Duodenal mucosa (tissue), 2 donors: Measurements from ENCODE around the gene PDE4B.

ENCODE experiments used
- H3K27ac ChIP-seq: one replicate; pipeline ENCODE4 v1.7.0; 2013; ENCODE audit warnings: low read depth, low read length
- H3K27me3 ChIP-seq, 2 donors: one replicate each; pipeline ENCODE4 v1.7.0; 2013; ENCODE audit warnings: low read length in 2 of 2, control low read depth in 1 of 2; ENCODE audit not compliant: insufficient read depth in 2 of 2, control insufficient read depth in 1 of 2
- H3K36me3 ChIP-seq, 2 donors: one replicate each; pipeline ENCODE4 v1.7.0; 2013; ENCODE audit warnings: low read length in 2 of 2, control low read depth in 1 of 2; ENCODE audit not compliant: insufficient read depth in 2 of 2, control insufficient read depth in 1 of 2
- H3K4me1 ChIP-seq, 2 donors: one replicate each; pipeline ENCODE4 v1.7.0; 2013; ENCODE audit warnings: low read length in 2 of 2, control low read depth in 1 of 2; ENCODE audit not compliant: insufficient read depth in 2 of 2, control insufficient read depth in 1 of 2
- H3K4me3 ChIP-seq, 2 donors: one replicate each; pipeline ENCODE4 v1.7.0; 2013; ENCODE audit warnings: low read length in 2 of 2, low read depth in 1 of 2
- H3K9ac ChIP-seq, 2 donors: one replicate each; pipeline ENCODE4 v1.7.0; 2013; ENCODE audit warnings: low read length in 2 of 2, low read depth in 1 of 2
- H3K9me3 ChIP-seq, 2 donors: one replicate each; pipeline ENCODE4 v1.7.0; 2013; ENCODE audit warnings: low read length in 2 of 2, control low read depth in 1 of 2; ENCODE audit not compliant: control insufficient read depth in 1 of 2

Gene PDE4B

GRCh38 chr1:66374148-66374547 lies 581.5 kb downstream of the PDE4B start:
- H3K4me3 ChIP-seq: no peak overlapping the region
- H3K4me1 ChIP-seq: peaks cover 19 to 23% of the 10 kb centered on the region in 2 donors
- H3K27ac ChIP-seq: no peak overlapping the region
- H3K27me3 ChIP-seq: no peaks in the 10 kb centered on the region
- H3K9me3 ChIP-seq: no peaks in the 10 kb centered on the region
- no peak overlapping the region for H3K9ac ChIP-seq
- H3K36me3 ChIP-seq: peaks cover 0 to 11% of the 10 kb centered on the region in 2 donors

- Histone ChIP-seq H3K9me3 (no peaks in the 10 kb centered on the region), H3K27ac (no peak overlapping the region), H3K9ac (no peak overlapping the region), H3K4me3 (no peak overlapping the region), H3K27me3 (no peaks in the 10 kb centered on the region), H3K4me1 (peaks cover 19 to 23% of the 10 kb centered on the region in 2 donors), H3K36me3 (peaks cover 0 to 7% of the 10 kb centered on the region in 2 donors)
Measured at GRCh38 chr1:66374561-66375111, 581.9 kb downstream of the PDE4B start.

DNA sequence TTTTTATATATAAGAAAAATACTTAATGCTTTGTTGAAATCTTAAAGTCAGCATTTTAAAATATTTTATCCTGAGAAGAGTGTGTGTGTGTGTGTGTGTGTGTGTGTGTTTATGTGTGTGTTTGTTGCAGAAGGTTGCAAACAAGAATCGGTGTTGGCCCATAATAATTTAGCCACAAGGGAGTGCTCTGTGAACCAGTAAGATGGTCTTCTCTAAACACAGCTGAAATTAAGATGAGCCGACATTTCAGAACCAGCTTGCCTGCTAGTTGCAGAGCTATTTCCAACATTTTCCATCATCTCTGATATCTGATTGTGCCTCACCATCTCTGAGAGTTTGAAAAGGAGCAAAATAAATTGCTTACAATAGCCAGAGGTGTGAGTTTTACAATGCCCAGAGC lies 582.4 kb downstream of the PDE4B start:
- H3K9me3 ChIP-seq: no peaks in the 10 kb centered on the region
- H3K9ac ChIP-seq: no peak overlapping the region
- H3K4me1 ChIP-seq: peaks cover 19 to 23% of the 10 kb centered on the region in 2 donors
- H3K27me3 ChIP-seq: no peaks in the 10 kb centered on the region
- H3K27ac ChIP-seq: no peak overlapping the region
- H3K36me3 ChIP-seq: peaks cover 0 to 7% of the 10 kb centered on the region in 2 donors
- H3K4me3 ChIP-seq: no peak overlapping the region

DNA sequence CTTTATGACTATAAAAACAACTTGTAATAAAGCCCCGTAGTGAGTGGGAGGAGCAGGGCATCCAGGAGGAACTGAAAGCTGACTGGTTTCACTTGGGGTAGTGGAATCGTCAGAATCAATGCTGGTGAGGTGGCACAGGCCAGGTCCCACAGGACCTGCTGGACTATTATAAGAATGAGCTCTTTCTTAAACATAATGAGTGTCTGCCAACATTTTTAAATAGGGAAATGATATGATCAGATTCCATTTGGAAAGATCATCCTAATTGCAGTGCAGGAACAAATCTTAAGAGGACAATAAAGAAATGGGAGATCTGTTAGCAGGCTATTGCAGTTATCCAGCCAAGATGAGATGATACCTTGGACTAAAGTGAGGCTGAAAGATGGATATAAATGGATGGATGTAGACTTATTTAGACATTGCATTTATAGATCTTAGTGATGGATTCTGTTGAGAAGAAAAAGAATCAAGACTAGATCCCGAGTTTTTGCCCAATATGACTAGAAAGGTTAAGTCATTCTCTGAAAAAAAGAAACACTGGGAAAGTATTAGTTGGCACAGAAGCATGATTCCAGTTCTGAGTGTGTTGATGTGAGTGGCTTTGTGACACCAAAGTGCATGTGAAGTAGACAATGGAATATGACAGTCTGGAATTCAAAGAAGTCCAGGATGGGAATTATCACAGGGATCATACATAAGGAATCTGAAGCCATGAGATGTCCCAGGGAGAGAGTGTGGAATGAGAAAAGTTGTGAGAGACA lies 587.9 kb downstream of the PDE4B start:
- peaks cover 0 to 3% of the 10 kb centered on the region in 2 donors for H3K9me3 ChIP-seq
- H3K4me1 ChIP-seq: peaks cover 0 to 5% of the 10 kb centered on the region in 2 donors
- no peaks in the 10 kb centered on the region for H3K36me3 ChIP-seq
- H3K4me3 ChIP-seq: no peak overlapping the region
- H3K27ac ChIP-seq: no peak overlapping the region
- no peaks in the 10 kb centered on the region for H3K27me3 ChIP-seq
- H3K9ac ChIP-seq: no peak overlapping the region

DNA sequence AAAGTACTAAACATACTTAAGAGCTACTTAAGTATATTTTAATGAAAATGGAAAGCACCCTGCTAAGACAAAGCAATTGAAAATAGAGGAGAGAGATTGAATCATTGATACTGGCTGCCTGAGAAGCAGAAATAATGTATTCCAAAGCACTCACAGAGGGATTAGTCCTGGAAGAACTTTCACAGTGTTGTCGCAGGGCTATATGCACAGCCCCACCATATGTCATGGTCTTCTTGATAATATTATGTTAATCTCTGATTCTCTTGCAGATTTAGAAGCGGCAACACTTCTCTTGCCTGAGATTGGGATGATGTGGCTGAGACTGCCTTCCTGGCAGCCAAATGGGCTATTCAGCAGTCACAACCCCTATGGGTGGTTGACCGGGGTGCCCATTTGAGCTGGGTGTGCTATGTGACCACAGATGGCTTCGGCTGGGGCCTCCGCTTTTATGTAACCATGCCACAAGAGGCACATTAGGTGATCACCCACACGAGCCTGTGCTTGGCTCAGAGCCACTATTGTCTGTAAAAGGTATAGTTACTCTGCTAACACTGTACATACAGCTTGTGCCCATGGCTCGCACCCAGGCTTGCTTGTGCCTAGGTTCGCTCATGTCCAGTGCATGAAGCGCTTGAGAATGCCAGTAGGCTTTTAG lies 589.1 kb downstream of the PDE4B start:
- no peaks in the 10 kb centered on the region for H3K27me3 ChIP-seq
- H3K9me3 ChIP-seq: peaks cover 0 to 3% of the 10 kb centered on the region in 2 donors
- H3K27ac ChIP-seq: no peak overlapping the region
- H3K4me3 ChIP-seq: no peak overlapping the region
- H3K36me3 ChIP-seq: no peaks in the 10 kb centered on the region
- H3K4me1 ChIP-seq: peaks cover 0 to 5% of the 10 kb centered on the region in 2 donors
- no peak overlapping the region for H3K9ac ChIP-seq

GRCh38 chr1:66383168-66383567 lies 590.5 kb downstream of the PDE4B start:
- Histone ChIP-seq H3K36me3 (no peaks in the 10 kb centered on the region), H3K27ac (no peak overlapping the region), H3K4me1 (peaks cover 0 to 5% of the 10 kb centered on the region in 2 donors), H3K27me3 (no peaks in the 10 kb centered on the region), H3K9ac (no peak overlapping the region), H3K4me3 (no peak overlapping the region), H3K9me3 (peaks cover 0 to 3% of the 10 kb centered on the region in 2 donors)

- no peaks in the 10 kb centered on the region for H3K36me3 ChIP-seq
- peaks cover 0 to 3% of the 10 kb centered on the region in 2 donors for H3K9me3 ChIP-seq
- H3K27ac ChIP-seq: no peak overlapping the region
- no peak overlapping the region for H3K4me3 ChIP-seq
- peaks cover 0 to 5% of the 10 kb centered on the region in 2 donors for H3K4me1 ChIP-seq
- no peak overlapping the region for H3K9ac ChIP-seq
- H3K27me3 ChIP-seq: no peaks in the 10 kb centered on the region
Measured at GRCh38 chr1:66383611-66384010, 590.9 kb downstream of the PDE4B start.

DNA sequence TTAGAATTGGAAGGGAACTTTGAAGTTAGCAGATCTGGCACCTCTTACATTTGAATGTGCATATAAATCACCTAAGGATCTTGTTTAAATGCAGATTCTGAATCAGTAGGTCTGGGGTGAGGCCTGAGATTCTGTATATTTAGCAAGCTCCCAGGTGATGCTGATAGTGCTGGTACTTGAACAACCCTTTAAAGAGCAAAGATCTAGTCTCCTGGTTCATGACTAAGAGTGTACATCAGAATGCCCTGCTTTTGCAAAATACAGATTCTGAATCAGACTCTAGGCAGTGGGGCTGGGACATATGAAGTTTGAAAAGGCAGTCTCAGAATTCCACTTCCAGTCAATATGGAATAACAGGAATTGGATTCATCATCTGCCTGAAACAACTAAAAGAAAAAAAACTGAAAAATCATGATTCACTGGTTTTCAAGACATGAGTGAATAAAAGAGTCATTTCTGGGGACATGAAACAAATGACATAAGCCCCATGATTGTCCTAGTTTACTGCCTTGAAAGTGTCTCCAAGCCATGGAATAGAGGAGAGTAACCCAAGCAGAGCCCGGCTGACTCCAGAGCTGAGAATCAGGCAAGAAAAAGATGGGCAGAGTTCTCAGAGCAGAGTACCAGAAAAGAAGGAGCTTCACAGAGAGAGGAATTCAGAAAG lies 591.7 kb downstream of the PDE4B start:
- Histone ChIP-seq H3K36me3 (no peaks in the 10 kb centered on the region), H3K9ac (no peak overlapping the region), H3K9me3 (peaks cover 0 to 3% of the 10 kb centered on the region in 2 donors), H3K4me1 (peaks cover 0 to 5% of the 10 kb centered on the region in 2 donors), H3K4me3 (no peak overlapping the region), H3K27ac (no peak overlapping the region), H3K27me3 (no peaks in the 10 kb centered on the region)

DNA sequence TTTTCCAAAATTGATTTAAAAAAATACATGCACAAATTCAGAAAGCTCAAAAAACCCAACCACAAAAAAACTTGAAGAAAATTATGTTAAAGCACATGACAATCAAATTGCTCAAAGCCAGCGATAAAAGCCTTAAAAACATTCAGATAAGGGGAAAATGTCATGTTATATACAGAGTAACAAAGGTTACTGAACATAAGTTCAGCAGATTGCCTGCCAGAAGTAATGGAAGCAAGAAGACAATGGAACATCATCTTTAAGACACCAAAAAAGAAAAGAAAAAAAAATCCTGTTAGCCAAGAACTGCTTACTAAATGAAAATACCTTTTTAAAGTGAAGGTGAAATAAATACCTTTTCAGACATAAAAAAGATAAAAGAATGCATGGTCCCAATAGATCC lies 594.0 kb downstream of the PDE4B start:
- Histone ChIP-seq H3K27ac (no peak overlapping the region), H3K4me3 (no peak overlapping the region), H3K9ac (no peak overlapping the region)

GRCh38 chr1:66388913-66389312 lies 596.2 kb downstream of the PDE4B start:
- H3K27ac ChIP-seq: no peak overlapping the region
- H3K9me3 ChIP-seq: no peaks in the 10 kb centered on the region
- no peak overlapping the region for H3K9ac ChIP-seq
- no peaks in the 10 kb centered on the region for H3K4me1 ChIP-seq
- no peak overlapping the region for H3K4me3 ChIP-seq
- no peaks in the 10 kb centered on the region for H3K36me3 ChIP-seq
- H3K27me3 ChIP-seq: no peaks in the 10 kb centered on the region

More for the DNA sequence above, 594.0 kb downstream of the PDE4B start:
- Histone ChIP-seq H3K36me3 (no peaks in the 10 kb centered on the region), H3K9me3 (peaks cover 0 to 3% of the 10 kb centered on the region in 2 donors), H3K27me3 (no peaks in the 10 kb centered on the region), H3K4me1 (no peaks in the 10 kb centered on the region)
